ENCODE measurements around the gene EPN2. TPM values are rescaled to one million over a fixed set of nuclear protein-coding genes. Genes with fewer than 3 reads are reported as not detected.
"Not testable (repeated sequence)": the region's sequence is repeated elsewhere in the genome, so short reads cannot be mapped to it uniquely, and the experiment has no call there.

The EPN2 gene
- total RNA-seq, 1 experiment from 2014 or later = 57.8 TPM

DNA sequence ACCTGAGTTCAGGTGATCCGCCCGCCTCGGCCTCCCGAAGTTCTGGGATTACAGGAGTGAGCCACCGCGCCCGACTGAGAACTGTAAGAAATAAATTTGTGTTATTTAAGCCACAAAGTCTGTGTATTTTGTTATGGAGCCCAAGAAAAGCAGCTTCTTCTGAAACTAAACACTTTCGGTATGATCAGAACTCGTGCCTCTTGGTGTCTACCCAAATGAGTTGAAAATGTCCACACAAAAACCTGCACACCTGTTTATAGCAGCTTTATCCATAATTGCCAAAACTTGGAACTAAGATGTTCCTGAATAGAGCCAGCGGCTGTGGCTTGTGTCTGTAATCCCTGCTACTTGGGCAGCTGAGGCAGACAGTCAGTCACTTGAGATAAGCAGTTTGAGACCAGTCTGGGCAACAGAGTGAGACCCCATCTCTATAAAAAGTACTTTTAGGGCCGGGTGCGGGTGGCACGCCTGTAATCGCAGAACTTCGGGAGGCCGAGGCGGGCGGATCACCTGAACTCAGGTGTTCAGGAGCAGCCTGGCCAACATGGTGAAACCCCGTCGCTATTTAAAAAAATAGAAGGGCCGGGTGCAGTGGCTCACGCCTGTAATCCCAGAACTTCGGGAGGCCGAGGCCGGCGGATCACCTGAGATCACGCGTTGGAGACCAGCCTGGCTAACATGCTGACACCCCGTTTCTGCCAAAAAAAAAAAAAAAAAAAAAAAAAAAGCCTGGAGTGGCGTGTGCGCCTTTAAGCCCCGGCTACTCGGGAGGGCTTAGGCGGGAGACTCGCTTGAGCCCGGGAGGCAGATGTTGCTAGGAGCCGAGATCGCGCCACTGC is 48.1 kb upstream of the EPN2 start:
- H3T11ph ChIP-seq (ENCODE audit: low read length); H3K27me3 Mint-ChIP-seq (ENCODE audit: low read depth): not testable (repeated sequence)
- no CpG with 5 or more reads among the region's 39 CpGs for WGBS (ENCODE audit: extremely low coverage, insufficient read length, low lambda C conversion rate)

DNA sequence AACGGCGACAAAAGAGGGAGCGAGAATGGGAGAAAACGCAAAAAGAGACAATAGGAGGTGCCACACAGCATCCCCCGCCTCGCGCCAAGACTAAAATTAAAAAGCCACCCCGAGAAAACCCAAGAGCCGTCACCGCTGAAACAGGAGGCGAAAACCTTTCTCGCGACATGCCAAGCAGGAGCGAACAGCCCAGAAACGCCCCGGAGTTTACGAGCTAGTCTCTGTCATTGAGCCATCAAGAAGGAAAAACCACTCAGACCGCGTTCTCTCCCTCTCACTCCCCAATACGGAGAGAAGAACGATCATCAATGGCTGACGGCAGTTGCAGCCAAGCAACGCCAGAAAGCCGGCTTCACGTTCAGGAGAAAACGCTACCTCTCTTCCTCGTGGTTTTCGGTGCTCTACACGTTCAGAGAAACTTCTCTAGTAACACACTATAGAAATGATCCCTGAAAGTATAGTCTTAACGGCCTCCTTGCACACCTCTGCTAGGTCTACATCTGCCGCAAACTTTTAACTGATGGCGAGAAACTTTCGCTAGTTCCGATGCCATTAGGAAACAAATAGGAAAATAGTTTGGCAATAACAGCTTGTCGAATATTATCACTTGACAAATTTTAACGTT is 47.3 kb upstream of the EPN2 start:
- not testable (repeated sequence) for H3K23me2 ChIP-seq (ENCODE audit: insufficient read length, low read depth, low read length, poor library complexity, severe bottlenecking); H3K27ac Mint-ChIP-seq

More for the DNA sequence above, 48.1 kb upstream of the EPN2 start:
- not testable (repeated sequence) for H3K9ac ChIP-seq (ENCODE audit: extremely low read depth, insufficient read length, low read length); H2BK5ac ChIP-seq (ENCODE audit: insufficient read length, low read length); H4K20me1 ChIP-seq (ENCODE audit: control insufficient read depth, insufficient read depth, insufficient read length); H4K5ac ChIP-seq (ENCODE audit: insufficient read length, low read depth, low read length); H3K27ac ChIP-seq (ENCODE audit: insufficient read length, low read depth, low read length); H3K36me3 Mint-ChIP-seq (ENCODE audit: insufficient read depth in 1 of 3, low read depth in 3 of 3); H2AK5ac ChIP-seq (ENCODE audit: insufficient read length, low read length); H3K4me1 Mint-ChIP-seq; H3K9me3 Mint-ChIP-seq; H3K4me3 Mint-ChIP-seq; DNase-seq; H3K27ac Mint-ChIP-seq; H3K23ac ChIP-seq (ENCODE audit: insufficient read length, low read depth, low read length); H2BK12ac ChIP-seq (ENCODE audit: insufficient read length, low read depth, low read length); H3K56ac ChIP-seq (ENCODE audit: insufficient read length, low read depth, low read length); H3K79me2 ChIP-seq (ENCODE audit: insufficient read depth, low read length); H3K79me1 ChIP-seq (ENCODE audit: insufficient read depth, low read depth, low read length, poor library complexity, severe bottlenecking); H3K4ac ChIP-seq (ENCODE audit: low read depth, low read length); H4K91ac ChIP-seq (ENCODE audit: insufficient read length, low read depth, low read length); H3K18ac ChIP-seq (ENCODE audit: insufficient read length, low read depth, low read length); H3K4me2 ChIP-seq (ENCODE audit: insufficient read depth, insufficient read length, low read length); H3K27me3 ChIP-seq (ENCODE audit: insufficient read depth, low read length); H2AFZ ChIP-seq (ENCODE audit: low read length); H3K14ac ChIP-seq (ENCODE audit: insufficient read depth, low read length); H4K8ac ChIP-seq (replicated peaks; ENCODE audit: insufficient read length, low read depth, low read length); H3K23me2 ChIP-seq (ENCODE audit: insufficient read length, low read depth, low read length, poor library complexity, severe bottlenecking); H3K4me1 ChIP-seq (ENCODE audit: insufficient read depth, low read length); H2BK20ac ChIP-seq (ENCODE audit: low read depth, low read length, poor library complexity, severe bottlenecking); H2BK120ac ChIP-seq (ENCODE audit: low read depth, low read length, poor library complexity, severe bottlenecking); H2BK15ac ChIP-seq (ENCODE audit: low read depth, low read length); H3K9me3 ChIP-seq (ENCODE audit: control insufficient read depth, low read depth, low read length)

More for the DNA sequence above, 47.3 kb upstream of the EPN2 start:
- not testable (repeated sequence) for H4K91ac ChIP-seq (ENCODE audit: insufficient read length, low read depth, low read length); H3K56ac ChIP-seq (ENCODE audit: insufficient read length, low read depth, low read length); H2BK12ac ChIP-seq (ENCODE audit: insufficient read length, low read depth, low read length); H3K9me3 Mint-ChIP-seq; H3K4me1 ChIP-seq (ENCODE audit: insufficient read depth, low read length); H3K79me2 ChIP-seq (ENCODE audit: insufficient read depth, low read length); H2BK20ac ChIP-seq (ENCODE audit: low read depth, low read length, poor library complexity, severe bottlenecking); DNase-seq; H3K9me3 ChIP-seq (ENCODE audit: control insufficient read depth, low read depth, low read length); H3K4me3 Mint-ChIP-seq; H3T11ph ChIP-seq (ENCODE audit: low read length); H3K36me3 Mint-ChIP-seq (ENCODE audit: insufficient read depth in 1 of 3, low read depth in 3 of 3); H3K4ac ChIP-seq (ENCODE audit: low read depth, low read length); H2BK5ac ChIP-seq (ENCODE audit: insufficient read length, low read length); H3K14ac ChIP-seq (ENCODE audit: insufficient read depth, low read length); H3K27ac ChIP-seq (ENCODE audit: insufficient read length, low read depth, low read length); H3K4me1 Mint-ChIP-seq; H3K79me1 ChIP-seq (ENCODE audit: insufficient read depth, low read depth, low read length, poor library complexity, severe bottlenecking); H3K27me3 ChIP-seq (ENCODE audit: insufficient read depth, low read length); H4K8ac ChIP-seq (replicated peaks; ENCODE audit: insufficient read length, low read depth, low read length); H3K27me3 Mint-ChIP-seq (ENCODE audit: low read depth); H4K5ac ChIP-seq (ENCODE audit: insufficient read length, low read depth, low read length); H2AK5ac ChIP-seq (ENCODE audit: insufficient read length, low read length); H2BK15ac ChIP-seq (ENCODE audit: low read depth, low read length); H2AFZ ChIP-seq (ENCODE audit: low read length); H3K23ac ChIP-seq (ENCODE audit: insufficient read length, low read depth, low read length); H3K18ac ChIP-seq (ENCODE audit: insufficient read length, low read depth, low read length); H3K4me2 ChIP-seq (ENCODE audit: insufficient read depth, insufficient read length, low read length); H3K9ac ChIP-seq (ENCODE audit: extremely low read depth, insufficient read length, low read length); H4K20me1 ChIP-seq (ENCODE audit: control insufficient read depth, insufficient read depth, insufficient read length); H2BK120ac ChIP-seq (ENCODE audit: low read depth, low read length, poor library complexity, severe bottlenecking)
- no CpG with 5 or more reads among the region's 36 CpGs for WGBS (ENCODE audit: extremely low coverage, insufficient read length, low lambda C conversion rate)

Measured in H9 (cell line).